DOHH2 (cell line): ENCODE data around the gene P2RY6.

Experiments
- H3F3A ChIP-seq: fragments of 200-600 bp; sonication (generic), shearing (Covaris generic); 2 replicates; pipeline ENCODE4 v1.6.0; 2016; ENCODE audit warnings: antibody characterized with exemption, mild to moderate bottlenecking; ENCODE audit not compliant: control insufficient read depth, insufficient read depth
- H3K27ac ChIP-seq: fragments of 200-600 bp; sonication (generic); 2 replicates; pipeline ENCODE4 v1.5.1; 2014; ENCODE audit warnings: low read depth, mild to moderate bottlenecking, low read length, moderate library complexity
- H3K27me3 ChIP-seq: fragments of 200-600 bp; sonication (generic); 2 replicates; pipeline ENCODE4 v1.6.1; 2014; ENCODE audit warnings: mild to moderate bottlenecking, low read length, mixed read lengths; ENCODE audit not compliant: control insufficient read depth
- H3K36me3 ChIP-seq: fragments of 200-600 bp; sonication (generic); 2 replicates; pipeline ENCODE4 v1.6.1; 2014; ENCODE audit warnings: mild to moderate bottlenecking, low read length, moderate library complexity, mixed read lengths; ENCODE audit not compliant: control insufficient read depth
- H3K4me1 ChIP-seq: fragments of 200-600 bp; sonication (generic); 2 replicates; pipeline ENCODE4 v1.6.1; 2014; ENCODE audit warnings: mild to moderate bottlenecking, low read length, mixed read lengths; ENCODE audit not compliant: control insufficient read depth
- H3K4me2 ChIP-seq: fragments of 200-600 bp; sonication (generic); 2 replicates; pipeline ENCODE4 v1.6.0; 2014; ENCODE audit warnings: mild to moderate bottlenecking, low read length, moderate library complexity
- H3K4me3 ChIP-seq: fragments of 200-600 bp; sonication (generic); 2 replicates; pipeline ENCODE4 v1.5.1; 2014; ENCODE audit warnings: mild to moderate bottlenecking, low read length, mixed read lengths
- H3K79me2 ChIP-seq: fragments of 200-600 bp; sonication (generic); 2 replicates; pipeline ENCODE4 v1.6.1; 2014; ENCODE audit warnings: mild to moderate bottlenecking, low read length, mixed read lengths; ENCODE audit not compliant: control insufficient read depth
- H3K9me2 ChIP-seq: fragments of 200-600 bp; sonication (generic); replicated peaks from 2 replicates; pipeline ENCODE4 v1.6.1; 2014; ENCODE audit warnings: mild to moderate bottlenecking, low read length, mixed read lengths; ENCODE audit not compliant: control insufficient read depth
- H3K9me3 ChIP-seq: fragments of 200-600 bp; sonication (generic); 2 replicates; pipeline ENCODE4 v1.6.1; 2014; ENCODE audit warnings: antibody characterized with exemption, low read length, mixed read lengths; ENCODE audit not compliant: control insufficient read depth, insufficient read depth
- H4K20me1 ChIP-seq: fragments of 200-600 bp; sonication (generic); 2 replicates; pipeline ENCODE4 v1.6.0; 2014; ENCODE audit warnings: low read depth, mild to moderate bottlenecking, antibody characterized with exemption, low read length, moderate library complexity; ENCODE audit not compliant: control insufficient read depth, insufficient read depth
- EZH2phosphoT487 ChIP-seq: fragments of 200-600 bp; sonication (generic); IDR thresholded peaks from 2 replicates; pipeline ENCODE4 v1.6.1; 2017; ENCODE audit warnings: borderline replicate concordance, mild to moderate bottlenecking, antibody characterized with exemption, low read length, moderate library complexity, mixed read lengths
- TF ChIP-seq, protein P1 (sequence below): fragments of 200-600 bp; sonication (generic); IDR thresholded peaks from one replicate; pipeline ENCODE4 v1.5.1; 2014; ENCODE audit warnings: antibody characterized with exemption, mild to moderate bottlenecking, low read depth, low read length; ENCODE audit not compliant: poor library complexity, severe bottlenecking

P2RY6 gene

DNA sequence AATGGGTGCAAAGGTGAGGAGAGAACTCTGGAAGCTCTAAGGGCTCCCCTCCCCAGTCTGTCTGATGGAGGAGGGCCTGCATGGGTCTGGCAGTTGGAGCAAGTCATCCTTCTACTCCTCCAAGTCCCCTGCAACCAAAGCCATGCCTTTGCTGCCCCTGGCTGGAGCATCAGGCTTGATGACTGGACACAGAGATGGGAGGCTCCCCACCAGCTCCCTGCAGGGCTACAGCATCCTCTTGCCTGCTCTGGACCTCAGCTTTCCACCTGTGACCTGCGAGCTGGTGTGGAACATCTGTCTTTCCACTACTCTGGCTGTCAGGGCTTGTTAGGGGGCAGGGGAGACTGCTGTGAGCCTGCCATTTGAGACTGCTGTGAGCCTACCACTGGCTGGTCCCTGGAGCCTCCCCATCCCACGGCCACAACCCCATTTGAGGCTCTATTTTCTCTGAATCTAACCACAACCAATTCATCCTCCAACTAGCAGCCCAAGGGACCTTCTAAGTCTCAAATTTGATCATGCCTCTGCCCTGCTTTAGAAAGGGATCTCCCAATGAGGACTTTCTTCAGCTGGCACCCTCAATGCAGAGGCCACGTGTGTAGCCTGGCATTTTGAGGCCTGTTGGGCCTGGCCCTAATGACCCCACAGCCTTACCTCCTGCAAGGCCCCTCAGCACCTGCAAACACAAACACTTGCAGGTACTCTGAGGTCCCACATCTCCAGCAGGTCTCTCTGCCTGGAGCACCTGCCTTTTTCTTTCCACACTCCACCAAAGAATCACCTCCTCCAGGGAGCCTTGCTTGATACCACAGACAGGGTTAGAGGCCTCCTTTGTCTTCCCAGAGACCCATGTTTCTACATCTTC, 9.9 kb downstream of the P2RY6 start:
- Histone ChIP-seq H3K9me2 (no peaks in the 10 kb centered on the region), H3K9me3 (no peaks in the 10 kb centered on the region), H4K20me1 (no peaks in the 10 kb centered on the region), H3F3A (no peaks in the 10 kb centered on the region), H3K79me2 (no peaks in the 10 kb centered on the region), H3K27ac (no peak overlapping the region), H3K4me3 (no peak overlapping the region), H3K36me3 (no peaks in the 10 kb centered on the region), H3K27me3 (0 out of 2 replicates have a peak, but pooled peaks cover 2% of the 10 kb centered on the region), H3K4me2 (no peak overlapping the region), H3K4me1 (peaks cover 8% of the 10 kb centered on the region)
- no peak for TF ChIP-seq EZH2phosphoT487
- TF ChIP-seq, protein P1, sequence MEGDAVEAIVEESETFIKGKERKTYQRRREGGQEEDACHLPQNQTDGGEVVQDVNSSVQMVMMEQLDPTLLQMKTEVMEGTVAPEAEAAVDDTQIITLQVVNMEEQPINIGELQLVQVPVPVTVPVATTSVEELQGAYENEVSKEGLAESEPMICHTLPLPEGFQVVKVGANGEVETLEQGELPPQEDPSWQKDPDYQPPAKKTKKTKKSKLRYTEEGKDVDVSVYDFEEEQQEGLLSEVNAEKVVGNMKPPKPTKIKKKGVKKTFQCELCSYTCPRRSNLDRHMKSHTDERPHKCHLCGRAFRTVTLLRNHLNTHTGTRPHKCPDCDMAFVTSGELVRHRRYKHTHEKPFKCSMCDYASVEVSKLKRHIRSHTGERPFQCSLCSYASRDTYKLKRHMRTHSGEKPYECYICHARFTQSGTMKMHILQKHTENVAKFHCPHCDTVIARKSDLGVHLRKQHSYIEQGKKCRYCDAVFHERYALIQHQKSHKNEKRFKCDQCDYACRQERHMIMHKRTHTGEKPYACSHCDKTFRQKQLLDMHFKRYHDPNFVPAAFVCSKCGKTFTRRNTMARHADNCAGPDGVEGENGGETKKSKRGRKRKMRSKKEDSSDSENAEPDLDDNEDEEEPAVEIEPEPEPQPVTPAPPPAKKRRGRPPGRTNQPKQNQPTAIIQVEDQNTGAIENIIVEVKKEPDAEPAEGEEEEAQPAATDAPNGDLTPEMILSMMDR, result no peak

DNA sequence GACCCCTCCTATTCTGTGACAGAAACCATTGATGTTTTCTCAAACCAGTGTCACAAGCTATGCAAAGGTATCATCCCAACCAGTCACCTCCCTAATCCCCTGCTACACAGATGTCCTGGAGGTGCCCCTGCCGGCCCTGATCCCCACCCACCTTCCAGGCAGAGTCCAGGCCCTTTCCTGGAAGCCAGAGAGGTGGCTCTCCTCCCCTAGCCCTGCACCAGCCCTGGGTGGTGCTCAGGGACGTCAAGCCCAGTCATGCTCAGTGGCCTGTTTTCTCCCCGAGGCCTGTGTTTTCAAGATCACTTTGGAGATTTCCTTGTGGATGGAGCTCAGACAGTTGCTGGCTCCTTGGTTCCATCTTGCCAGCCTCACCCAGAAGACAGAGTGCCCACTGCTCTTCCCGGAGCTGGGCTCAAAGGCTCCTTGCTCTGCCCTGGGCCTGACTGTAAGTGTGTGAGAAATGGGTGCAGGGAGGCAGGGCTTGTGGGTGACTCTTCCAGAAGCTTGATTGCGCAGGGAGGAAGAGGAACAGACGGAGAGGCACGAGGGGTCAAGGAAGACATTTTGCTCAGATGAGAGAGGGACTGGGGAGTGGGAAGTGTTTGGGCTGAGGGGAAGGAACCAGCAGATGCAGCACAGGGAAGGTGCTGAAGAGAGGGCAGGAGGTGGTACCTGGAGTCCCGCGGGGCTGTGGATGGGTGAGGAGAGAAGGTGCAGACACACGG, 11.3 kb downstream of the P2RY6 start:
- H3F3A ChIP-seq, result no peaks in the 10 kb centered on the region
- H3K9me3 ChIP-seq, result no peaks in the 10 kb centered on the region
- H3K4me2 ChIP-seq, result no peak overlapping the region
- H3K36me3 ChIP-seq, result no peaks in the 10 kb centered on the region
- no peaks in the 10 kb centered on the region for H3K9me2 ChIP-seq
- H3K27me3 ChIP-seq, result 0 out of 2 replicates have a peak, but pooled peaks cover 2% of the 10 kb centered on the region
- H4K20me1 ChIP-seq, result no peaks in the 10 kb centered on the region
- H3K4me3 ChIP-seq, result no peak overlapping the region
- peaks cover 17% of the 10 kb centered on the region for H3K4me1 ChIP-seq
- no peak overlapping the region for H3K27ac ChIP-seq
- TF ChIP-seq EZH2phosphoT487, result no peak
- TF ChIP-seq, protein P1, result no peak
- no peaks in the 10 kb centered on the region for H3K79me2 ChIP-seq

DNA sequence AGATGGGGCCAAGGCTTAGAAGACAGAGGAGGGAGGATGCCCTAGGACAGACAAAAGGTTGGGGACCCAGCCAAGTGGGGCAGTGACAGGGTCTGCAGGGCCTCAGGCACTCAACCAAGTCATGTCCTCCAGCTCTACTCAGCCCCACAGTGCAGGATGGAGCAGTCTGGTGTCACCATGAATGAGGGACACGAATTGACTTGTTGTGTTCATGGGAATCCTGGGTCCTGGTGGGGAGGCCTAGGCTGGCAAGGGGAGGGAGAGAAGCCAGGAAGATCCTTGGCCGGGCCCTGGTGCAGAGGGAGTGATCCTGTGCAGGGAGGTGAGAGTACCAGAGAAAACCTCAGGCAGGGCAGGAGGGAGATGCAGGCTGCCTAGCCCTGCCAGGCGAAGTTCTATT, 12.0 kb downstream of the P2RY6 start:
- Histone ChIP-seq H3K27ac (no peak overlapping the region), H3K4me3 (no peak overlapping the region)

More for the DNA sequence above, 12.0 kb downstream of the P2RY6 start:
- Histone ChIP-seq H3K27me3 (0 out of 2 replicates have a peak, but pooled peaks cover under 1% of the 10 kb centered on the region), H3K9me3 (no peaks in the 10 kb centered on the region), H3F3A (no peaks in the 10 kb centered on the region), H3K9me2 (no peaks in the 10 kb centered on the region), H3K79me2 (no peaks in the 10 kb centered on the region), H3K4me1 (peaks cover 24% of the 10 kb centered on the region), H4K20me1 (no peaks in the 10 kb centered on the region), H3K36me3 (no peaks in the 10 kb centered on the region), H3K4me2 (no peak overlapping the region)
- no peak for TF ChIP-seq EZH2phosphoT487
